ENCODE measurements around the gene RRAS2. TPM values are rescaled to one million over a fixed set of nuclear protein-coding genes. Genes with fewer than 3 reads are reported as not detected.

RRAS2 gene
- total RNA-seq, 1 donor from 2014 or later: 45.5 TPM

DNA sequence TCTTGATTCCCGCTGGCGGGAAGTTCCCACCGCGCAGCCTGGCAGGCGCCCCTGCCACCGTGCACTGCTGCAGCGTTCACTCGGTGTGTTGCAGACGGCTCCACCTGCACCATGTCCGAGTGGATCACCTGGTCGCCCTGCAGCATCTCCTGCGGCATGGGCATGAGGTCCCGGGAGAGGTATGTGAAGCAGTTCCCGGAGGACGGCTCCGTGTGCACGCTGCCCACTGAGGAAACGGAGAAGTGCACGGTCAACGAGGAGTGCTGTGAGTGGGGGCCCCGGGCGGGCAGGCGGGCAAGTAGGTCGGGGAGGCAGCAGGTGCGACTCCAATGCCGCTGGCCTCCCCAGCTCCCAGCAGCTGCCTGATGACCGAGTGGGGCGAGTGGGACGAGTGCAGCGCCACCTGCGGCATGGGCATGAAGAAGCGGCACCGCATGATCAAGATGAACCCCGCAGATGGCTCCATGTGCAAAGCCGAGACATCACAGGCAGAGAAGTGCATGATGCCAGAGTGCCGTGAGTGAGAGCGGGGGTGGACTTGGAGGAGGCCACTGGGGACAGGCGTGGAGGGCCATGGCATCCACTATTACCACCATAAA lies 99.7 kb downstream of the RRAS2 start:
- no peak for DNase-seq (ENCODE audit: low spot score, unreplicated experiment)
- peaks cover 1% of the 10 kb centered on the region for H3K36me3 Mint-ChIP-seq (ENCODE audit: insufficient read depth)
- peaks cover 18% of the 10 kb centered on the region for H3K27me3 Mint-ChIP-seq
- H3K4me3 Mint-ChIP-seq (ENCODE audit: low read depth): no peak overlapping the region
- H3K4me1 Mint-ChIP-seq (ENCODE audit: low read depth): peaks cover 11% of the 10 kb centered on the region
- H3K9me3 Mint-ChIP-seq (ENCODE audit: low read depth): no peaks in the 10 kb centered on the region
- peak overlapping the region; percentile 20 for H3K27ac Mint-ChIP-seq
- TF ChIP-seq, protein P1, sequence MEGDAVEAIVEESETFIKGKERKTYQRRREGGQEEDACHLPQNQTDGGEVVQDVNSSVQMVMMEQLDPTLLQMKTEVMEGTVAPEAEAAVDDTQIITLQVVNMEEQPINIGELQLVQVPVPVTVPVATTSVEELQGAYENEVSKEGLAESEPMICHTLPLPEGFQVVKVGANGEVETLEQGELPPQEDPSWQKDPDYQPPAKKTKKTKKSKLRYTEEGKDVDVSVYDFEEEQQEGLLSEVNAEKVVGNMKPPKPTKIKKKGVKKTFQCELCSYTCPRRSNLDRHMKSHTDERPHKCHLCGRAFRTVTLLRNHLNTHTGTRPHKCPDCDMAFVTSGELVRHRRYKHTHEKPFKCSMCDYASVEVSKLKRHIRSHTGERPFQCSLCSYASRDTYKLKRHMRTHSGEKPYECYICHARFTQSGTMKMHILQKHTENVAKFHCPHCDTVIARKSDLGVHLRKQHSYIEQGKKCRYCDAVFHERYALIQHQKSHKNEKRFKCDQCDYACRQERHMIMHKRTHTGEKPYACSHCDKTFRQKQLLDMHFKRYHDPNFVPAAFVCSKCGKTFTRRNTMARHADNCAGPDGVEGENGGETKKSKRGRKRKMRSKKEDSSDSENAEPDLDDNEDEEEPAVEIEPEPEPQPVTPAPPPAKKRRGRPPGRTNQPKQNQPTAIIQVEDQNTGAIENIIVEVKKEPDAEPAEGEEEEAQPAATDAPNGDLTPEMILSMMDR (IDR thresholded peaks at IDR 0.05; ENCODE audit: unreplicated experiment): no peak

DNA sequence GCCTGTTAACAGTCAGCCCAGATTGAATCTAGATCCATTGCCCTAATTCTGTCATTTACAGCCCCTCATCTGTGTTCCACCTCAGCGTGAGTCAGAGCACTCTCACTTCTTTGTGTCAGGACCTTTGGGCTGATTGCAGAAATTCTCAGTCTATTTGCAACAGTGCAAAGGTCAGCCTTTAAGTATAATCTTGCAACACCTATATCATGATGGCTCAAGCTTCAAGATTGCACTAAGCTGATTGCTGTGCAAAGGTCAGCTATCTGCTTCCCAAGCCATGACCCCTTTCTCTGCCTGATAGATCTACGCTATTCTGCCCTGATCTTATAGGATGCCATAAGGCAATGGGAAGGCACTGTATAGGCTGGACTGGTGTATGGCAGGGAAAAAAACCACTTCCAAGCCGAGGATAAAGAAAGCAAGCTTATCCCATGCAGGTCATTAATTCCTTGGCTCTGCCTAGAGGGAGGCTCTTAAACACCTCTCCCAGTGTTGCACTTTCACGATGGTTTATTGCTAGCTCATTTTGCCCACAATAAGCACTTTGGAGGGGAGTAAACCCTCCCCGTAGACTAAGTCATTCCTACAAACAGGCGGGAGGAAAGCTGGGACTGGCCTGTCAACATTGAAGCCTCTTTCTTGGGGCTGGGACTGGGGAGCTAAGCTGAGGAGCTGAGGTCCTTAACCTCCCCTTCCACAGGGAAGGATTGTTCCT lies 100.6 kb downstream of the RRAS2 start:
- Mint-ChIP-seq H3K36me3 (ENCODE audit: insufficient read depth) (peaks cover 1% of the 10 kb centered on the region), H3K4me1 (ENCODE audit: low read depth) (peaks cover 11% of the 10 kb centered on the region), H3K27ac (no peak overlapping the region), H3K9me3 (ENCODE audit: low read depth) (no peaks in the 10 kb centered on the region), H3K27me3 (peaks cover 25% of the 10 kb centered on the region), H3K4me3 (ENCODE audit: low read depth) (no peak overlapping the region)
- DNase-seq (ENCODE audit: low spot score, unreplicated experiment): no peak
- TF ChIP-seq, protein P1 (IDR thresholded peaks at IDR 0.05; ENCODE audit: unreplicated experiment): no peak

DNA sequence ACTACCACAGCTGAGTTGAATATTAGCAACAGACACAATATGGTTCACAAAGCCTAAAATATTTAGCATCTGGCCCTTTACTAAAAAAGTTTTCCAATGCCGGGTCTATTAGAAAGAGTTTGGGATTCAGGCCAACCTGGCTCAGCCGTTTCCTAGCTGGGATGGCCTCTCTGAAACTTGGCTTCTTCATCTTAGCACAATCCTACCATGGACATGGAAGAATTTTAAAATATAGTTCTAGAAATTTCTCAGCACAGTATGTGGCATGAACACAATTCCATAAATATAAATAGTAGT lies 103.8 kb downstream of the RRAS2 start:
- no peak overlapping the region for H3K4me3 Mint-ChIP-seq (ENCODE audit: low read depth)
- no peak for DNase-seq (ENCODE audit: low spot score, unreplicated experiment)
- peaks cover 29% of the 10 kb centered on the region for H3K27me3 Mint-ChIP-seq
- peaks cover 1% of the 10 kb centered on the region for H3K36me3 Mint-ChIP-seq (ENCODE audit: insufficient read depth)
- H3K4me1 Mint-ChIP-seq (ENCODE audit: low read depth): peaks cover 11% of the 10 kb centered on the region
- TF ChIP-seq, protein P1 (IDR thresholded peaks at IDR 0.05; ENCODE audit: unreplicated experiment): no peak
- H3K9me3 Mint-ChIP-seq (ENCODE audit: low read depth): no peaks in the 10 kb centered on the region
- no peak overlapping the region for H3K27ac Mint-ChIP-seq

DNA sequence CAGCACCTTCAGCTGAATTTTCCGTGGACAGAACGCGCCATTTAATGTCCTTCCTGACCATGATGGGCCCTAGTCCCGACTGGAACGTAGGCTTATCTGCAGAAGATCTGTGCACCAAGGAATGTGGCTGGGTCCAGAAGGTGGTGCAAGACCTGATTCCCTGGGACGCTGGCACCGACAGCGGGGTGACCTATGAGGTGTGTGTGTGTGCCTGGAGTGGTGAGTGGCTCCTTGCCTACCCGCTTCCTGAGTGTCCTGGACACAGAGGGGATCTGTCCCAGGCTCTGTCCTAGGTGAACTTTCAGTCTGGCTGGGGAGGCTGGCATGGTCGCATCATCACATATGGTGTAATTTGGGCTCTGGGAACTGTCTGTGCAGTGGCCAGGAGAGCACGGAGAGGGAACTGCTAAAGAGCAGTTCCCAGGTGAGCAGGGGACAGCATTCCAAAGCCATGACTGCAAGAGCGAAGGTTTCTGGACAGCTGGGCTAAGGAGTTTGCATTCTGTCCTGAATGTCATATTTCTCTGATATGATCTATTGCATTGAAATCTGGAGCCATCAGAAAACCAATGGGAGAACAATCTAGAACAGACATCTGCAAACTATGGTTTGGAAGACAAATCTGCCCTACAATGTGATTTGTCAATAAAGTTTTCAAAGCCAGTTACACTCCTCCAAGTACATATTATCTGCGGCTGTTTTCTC lies 104.3 kb downstream of the RRAS2 start:
- Mint-ChIP-seq H3K27me3 (peaks cover 26% of the 10 kb centered on the region), H3K27ac (no peak overlapping the region), H3K4me1 (ENCODE audit: low read depth) (peaks cover 11% of the 10 kb centered on the region)

DNA sequence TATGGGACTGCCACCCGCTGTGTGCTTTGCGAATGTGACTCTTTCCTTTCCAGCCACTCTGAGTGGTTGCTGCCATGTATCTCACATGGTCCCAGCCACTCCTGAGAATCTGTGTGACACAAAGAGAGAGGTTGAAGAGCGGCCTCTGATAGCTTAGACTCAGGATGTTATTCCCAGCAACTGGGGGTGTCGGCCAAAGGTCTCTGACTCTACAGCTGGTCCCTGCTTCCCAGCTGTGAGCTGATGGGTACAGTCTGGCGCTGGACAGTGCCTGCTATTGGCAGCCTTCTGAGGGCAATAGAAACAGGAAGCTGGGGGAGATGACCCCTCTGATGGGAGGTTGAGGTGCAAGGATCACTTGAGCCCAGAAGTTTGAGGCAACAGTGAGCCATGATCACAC lies 105.1 kb downstream of the RRAS2 start:
- peaks cover 12% of the 10 kb centered on the region for H3K4me1 Mint-ChIP-seq (ENCODE audit: low read depth)
- TF ChIP-seq, protein P1 (IDR thresholded peaks at IDR 0.05; ENCODE audit: unreplicated experiment): no peak
- H3K9me3 Mint-ChIP-seq (ENCODE audit: low read depth): no peaks in the 10 kb centered on the region
- H3K4me3 Mint-ChIP-seq (ENCODE audit: low read depth): no peak overlapping the region
- no peak overlapping the region for H3K27ac Mint-ChIP-seq
- peaks cover 1% of the 10 kb centered on the region for H3K36me3 Mint-ChIP-seq (ENCODE audit: insufficient read depth)
- peaks cover 26% of the 10 kb centered on the region for H3K27me3 Mint-ChIP-seq
- no peak for DNase-seq (ENCODE audit: low spot score, unreplicated experiment)

More for the DNA sequence above, 104.3 kb downstream of the RRAS2 start:
- DNase-seq (ENCODE audit: low spot score, unreplicated experiment): no peak
- TF ChIP-seq, protein P1 (IDR thresholded peaks at IDR 0.05; ENCODE audit: unreplicated experiment): no peak
- no peak overlapping the region for H3K4me3 Mint-ChIP-seq (ENCODE audit: low read depth)
- H3K9me3 Mint-ChIP-seq (ENCODE audit: low read depth): no peaks in the 10 kb centered on the region
- peaks cover 1% of the 10 kb centered on the region for H3K36me3 Mint-ChIP-seq (ENCODE audit: insufficient read depth)
